Stimulated activated CD8-positive, alpha-beta memory T cell treated with anti-CD3 and anti-CD28 coated beads, Interleukin-4, amount 100 ng/mL, for 48 hours (primary cell): Measurements from ENCODE around the gene IGFBP3.

Experiments used
- DNase-seq: peaks from one replicate; pipeline ENCODE4 v3.0.0-alpha.2; 2020

The IGFBP3 gene

DNA sequence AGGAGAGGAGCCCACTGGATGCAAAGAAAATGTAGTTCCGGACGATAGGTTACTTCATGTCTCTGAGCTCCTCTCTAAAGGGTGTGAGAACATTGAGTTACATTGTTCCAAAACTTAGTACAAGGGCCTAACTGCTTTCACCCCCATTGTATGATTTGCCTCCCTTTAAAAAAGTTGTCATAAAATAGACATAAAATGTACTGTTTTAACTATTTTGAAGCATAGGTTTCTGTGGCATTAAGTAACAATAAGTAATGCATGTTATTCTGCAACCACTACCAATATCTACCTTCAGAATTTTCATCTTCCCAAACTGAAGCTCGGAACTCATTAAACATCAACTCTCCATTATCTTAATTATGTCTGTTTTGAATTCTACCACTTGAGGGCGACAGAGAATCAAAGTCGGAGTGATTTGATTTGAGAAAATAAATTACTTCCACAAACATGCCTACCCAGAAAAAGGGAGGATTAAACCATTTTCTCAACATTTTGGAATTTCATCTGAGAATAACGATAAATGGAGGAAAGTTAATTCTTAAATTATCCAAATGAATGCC, 30.1 kb downstream of the IGFBP3 start:
- no peak for DNase-seq

DNA sequence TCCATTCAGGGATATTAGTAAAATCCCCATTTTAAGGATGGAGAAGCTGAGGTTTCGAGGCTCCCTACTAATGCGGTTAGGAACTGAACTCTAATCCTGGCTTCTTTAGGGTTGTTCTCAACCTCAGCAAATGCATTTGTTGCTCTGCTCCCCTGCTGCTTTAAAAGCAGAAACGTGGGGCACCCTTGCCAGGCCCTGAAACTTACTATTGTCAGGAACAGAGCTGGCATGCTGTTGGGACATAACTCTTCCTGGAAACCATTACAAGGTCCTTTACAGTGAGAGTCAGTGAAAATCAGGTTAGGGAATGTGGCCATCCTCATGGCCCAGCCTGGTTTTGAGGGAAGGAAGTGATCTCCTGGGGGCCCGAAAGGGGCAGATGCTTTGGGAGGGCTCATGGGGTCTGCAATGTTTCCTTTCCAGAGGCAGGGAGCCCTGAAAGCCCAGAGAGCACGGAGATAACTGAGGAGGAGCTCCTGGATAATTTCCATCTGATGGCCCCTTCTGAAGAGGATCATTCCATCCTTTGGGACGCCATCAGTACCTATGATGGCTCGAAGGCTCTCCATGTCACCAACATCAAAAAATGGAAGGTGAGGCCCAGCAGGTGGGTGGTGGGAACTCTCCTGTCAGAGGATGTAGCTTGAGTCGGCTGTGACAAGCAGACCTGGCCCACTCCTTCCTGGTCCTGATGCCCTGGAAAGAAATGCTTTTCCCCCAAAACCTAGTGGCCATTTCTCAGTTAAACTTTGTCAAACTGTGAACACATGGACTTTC, 30.8 kb downstream of the IGFBP3 start:
- DNase-seq, result no peak

DNA sequence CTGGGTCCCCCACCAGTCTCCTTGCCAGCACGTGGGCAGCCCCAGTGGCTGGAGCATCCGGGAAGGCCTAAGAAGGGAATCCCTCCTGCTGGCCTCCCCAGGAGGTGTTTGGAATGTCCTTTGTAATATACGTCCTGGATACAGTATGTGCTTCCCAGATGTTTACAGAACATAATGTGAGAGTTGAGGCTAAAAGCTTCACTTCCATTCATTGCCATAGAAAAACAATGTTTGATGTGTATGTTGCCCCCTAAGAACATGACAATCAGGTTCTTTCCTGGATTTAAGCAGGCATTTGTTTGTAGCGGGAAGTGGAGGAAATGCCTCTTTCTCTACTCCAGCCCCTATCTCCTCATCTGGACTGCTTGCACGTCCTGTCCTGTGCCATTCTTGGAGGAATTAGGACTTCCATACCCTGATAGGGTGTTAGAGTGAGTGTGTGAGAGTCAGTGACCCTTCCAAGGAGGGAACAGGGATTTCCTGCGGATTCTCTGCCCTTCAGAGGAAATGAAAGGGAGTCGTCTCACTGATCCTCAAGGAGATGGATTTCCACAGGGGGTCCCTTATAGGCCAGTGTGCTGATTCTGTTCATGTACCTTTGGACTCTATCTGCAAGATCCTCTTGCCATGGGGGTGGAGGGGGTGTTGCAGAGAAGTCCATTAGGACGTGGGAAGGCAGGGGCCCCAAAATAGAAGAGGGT, 31.6 kb downstream of the IGFBP3 start:
- no peak for DNase-seq

GRCh38 chr7:45888993-45889366, 32.1 kb downstream of the IGFBP3 start:
- no peak for DNase-seq

- DNase-seq, result no peak
Observed at GRCh38 chr7:45888185-45888992, 32.7 kb downstream of the IGFBP3 start, which contains the start of gene IGFBP1. IGFBP1 (plus strand) TSS chr7:45888488; CDS start chr7:45888653, 165 bp downstream.

DNA sequence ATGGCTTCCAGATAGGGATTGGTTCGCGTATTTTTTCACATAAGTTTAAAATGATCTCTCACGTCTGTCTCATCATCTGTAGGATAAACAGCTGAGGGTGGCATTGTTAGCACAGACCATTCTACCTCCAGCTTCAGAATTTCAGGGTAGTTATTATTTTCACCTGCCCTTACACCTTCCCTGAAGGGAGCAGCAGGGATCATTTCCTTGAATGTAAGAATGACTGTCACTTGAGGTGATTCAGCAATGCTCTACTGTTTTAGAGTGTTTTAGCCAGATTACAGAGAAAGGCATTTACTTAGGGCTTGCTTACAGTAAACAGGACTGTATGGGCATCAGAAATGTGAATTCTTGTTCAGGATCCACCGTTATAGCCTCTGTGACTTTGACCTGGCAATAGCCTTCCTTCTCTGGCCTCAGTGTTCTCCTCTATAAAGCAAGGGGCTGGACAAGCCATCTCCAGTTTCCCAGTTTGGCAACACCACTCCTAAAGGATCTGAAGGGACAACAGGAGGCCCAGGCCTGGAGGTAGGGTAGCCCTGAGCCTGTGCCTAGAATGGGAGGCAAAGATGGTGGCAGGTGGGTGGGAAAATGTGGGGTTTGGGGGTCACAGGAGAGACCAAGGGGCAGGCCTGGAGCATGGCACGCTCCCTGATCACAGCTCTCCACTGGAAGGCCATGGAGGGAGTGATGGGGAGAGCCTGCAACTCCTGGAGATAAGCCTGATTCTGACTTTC, 34.0 kb downstream of the IGFBP3 start:
- DNase-seq, result no peak

DNA sequence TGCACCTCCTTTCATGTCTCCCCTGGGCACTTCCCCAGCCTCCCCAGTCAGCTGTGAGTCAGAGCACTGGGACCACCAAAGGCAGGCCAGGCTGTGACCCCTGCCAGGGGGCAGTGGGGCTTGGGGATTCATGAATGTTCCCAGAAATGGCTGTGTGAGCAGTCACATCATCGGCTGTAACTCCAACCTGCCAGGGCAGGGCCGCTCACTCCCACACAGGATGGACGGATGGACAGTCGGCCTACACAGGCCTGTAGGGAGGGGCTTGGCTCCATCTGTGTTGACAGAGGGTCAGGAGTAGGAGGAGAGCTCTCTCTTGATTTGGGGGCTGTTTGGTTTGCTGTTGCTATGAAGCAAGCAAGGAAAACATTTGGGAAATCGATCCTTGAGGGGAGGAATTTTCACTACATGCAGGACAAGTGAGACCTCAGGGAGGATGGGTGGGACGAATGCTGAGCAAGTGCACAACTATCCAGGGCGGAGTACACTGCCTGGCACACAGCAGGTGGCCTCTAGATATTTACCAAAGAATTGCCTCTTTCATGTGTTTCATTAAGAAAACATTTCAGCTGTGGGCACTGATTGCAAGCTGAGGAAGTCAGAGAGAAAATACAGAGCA, 35.7 kb downstream of the IGFBP3 start:
- no peak for DNase-seq

DNA sequence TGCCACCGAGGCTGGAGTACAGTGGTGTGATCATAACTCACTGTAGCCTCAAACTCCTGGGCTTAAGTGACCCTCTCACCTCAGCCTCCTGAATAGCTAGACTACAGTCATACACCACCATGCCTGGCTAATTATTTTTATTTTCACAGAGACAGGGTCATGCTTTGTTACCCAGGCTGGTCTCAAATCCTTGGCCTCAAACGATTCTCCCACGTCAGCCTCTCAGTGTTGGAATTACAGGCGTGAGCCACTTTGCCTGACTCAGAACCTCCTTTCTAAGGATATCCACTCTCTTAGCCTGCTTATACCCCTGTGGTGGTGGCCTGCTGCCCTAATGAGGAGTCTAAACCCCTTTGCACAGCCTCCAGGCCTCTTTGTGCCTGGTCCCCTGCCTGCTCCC, 36.9 kb downstream of the IGFBP3 start:
- DNase-seq, result no peak

DNA sequence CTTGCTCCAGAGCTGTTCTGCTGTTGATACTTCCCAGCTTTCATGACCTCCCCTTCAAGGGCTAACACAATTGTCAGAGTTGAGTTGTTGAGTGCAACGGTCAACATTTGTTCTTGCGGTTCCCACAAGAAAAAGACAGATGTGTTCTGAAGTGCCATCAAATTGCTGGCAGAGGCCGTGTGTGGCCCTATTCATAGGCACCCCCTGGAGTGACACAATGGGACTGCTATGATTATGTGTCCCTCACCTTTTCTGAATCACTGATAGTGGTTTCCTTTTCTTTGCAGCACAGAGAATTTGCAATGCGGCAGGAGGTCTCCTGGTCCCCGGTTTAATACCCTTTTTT, 38.6 kb downstream of the IGFBP3 start:
- DNase-seq, result no peak

- DNase-seq, result no peak
Observed at GRCh38 chr7:45881759-45882464, 39.2 kb downstream of the IGFBP3 start.

DNA sequence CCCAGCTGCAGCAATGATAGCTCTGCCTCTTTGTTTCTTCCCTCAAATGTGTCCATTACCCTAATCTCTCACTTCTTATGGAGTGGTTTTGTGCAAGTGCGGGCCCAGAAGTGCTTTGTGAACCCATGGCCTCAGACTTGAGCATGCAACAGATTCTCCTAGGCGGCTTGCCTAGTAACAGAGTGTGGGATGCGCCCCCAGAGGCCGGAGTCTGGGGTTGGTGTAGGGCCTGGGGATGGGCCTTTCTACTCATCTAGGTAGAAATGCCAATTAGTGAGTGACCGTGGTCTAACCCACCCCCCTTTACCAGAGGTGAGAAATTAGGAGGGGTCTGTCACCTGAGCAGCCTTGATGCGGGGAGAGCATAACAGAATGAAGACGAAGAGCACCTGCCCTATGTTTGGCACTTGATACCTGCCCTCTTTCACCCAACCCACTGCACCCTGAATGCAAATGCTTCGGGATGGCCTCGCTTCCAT, 39.8 kb downstream of the IGFBP3 start:
- DNase-seq, result no peak

DNA sequence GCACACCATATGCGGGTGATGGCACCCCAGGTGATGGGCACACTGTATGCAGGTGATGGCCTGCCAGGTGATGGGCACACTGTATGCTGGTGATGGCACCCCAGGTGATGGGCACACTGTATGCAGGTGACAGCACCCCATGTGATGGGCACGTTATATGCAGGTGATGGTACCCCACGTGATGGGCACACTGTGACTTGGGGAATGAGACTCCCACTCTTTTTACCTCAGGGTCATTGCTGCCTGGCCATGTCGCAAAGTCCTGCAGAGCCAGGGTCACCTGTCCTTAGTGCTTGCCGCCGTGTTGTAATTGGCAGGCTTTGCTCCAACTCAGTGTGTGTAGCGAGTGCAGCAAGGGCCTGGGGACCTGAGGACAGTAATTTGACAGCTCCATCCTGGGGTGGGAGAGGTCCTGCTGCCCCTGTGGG, 40.6 kb downstream of the IGFBP3 start:
- DNase-seq, result no peak

- no peak for DNase-seq
Observed at GRCh38 chr7:45878457-45879144, 42.5 kb downstream of the IGFBP3 start.

- no peak for DNase-seq
Observed at GRCh38 chr7:45876519-45876918, 44.6 kb downstream of the IGFBP3 start.

DNA sequence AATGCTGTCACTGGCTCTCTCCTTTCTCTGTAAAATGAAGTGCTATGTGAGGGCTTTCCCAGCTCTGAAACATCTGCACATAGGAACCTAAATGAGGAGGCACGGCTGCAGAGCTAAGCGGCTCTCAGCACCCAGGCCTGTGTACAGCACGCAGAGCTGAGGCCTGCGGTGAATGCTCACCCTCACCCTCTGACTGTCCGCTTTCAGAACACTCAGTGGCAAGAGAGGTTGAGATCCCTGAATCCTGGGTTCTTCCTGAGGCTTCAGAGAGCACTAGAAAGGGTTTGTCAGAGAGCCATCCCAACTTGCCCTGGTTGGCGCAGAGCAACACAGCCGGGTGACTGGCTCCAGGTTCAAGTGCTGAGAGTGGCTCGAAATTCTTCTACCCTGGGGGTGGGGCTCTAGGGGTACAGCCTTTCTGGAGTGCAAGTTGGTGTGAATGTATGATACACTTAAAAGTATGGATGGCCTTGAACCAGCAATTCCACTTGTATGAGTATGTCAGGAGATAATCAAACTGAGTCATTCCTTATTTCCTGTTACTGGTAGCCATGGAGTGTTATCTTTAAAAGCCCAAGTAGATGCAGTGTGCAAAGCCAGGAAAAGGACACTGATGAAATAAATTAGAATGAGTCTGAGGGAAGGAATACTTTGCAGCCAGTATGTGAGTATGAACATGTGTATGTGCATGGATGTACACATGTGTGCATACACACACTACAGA, 46.5 kb downstream of the IGFBP3 start:
- no peak for DNase-seq

GRCh38 chr7:45873355-45873754, 47.7 kb downstream of the IGFBP3 start:
- no peak for DNase-seq

DNA sequence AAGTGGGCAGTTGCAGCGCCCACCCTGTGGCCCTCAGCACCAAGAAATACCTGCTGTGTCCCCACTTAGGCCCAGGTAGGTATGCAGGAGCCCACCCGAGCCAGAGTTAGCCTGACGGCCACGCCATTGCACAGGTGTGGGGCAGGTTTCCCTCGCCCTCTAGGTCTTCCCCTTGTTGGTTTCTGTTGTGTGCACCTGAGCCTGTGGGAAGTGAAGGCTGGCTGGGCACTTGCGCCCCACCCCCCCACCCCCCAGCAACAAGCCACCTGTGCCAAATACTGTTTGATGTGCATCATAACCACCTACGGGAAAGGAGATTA, 48.1 kb downstream of the IGFBP3 start, which contains the start of gene CCDC201:
CCDC201 (minus strand) TSS at position 48 of the 320 bp plus-strand sequence. CDS start 75 bp downstream, outside the sequence.
- no peak for DNase-seq

DNA sequence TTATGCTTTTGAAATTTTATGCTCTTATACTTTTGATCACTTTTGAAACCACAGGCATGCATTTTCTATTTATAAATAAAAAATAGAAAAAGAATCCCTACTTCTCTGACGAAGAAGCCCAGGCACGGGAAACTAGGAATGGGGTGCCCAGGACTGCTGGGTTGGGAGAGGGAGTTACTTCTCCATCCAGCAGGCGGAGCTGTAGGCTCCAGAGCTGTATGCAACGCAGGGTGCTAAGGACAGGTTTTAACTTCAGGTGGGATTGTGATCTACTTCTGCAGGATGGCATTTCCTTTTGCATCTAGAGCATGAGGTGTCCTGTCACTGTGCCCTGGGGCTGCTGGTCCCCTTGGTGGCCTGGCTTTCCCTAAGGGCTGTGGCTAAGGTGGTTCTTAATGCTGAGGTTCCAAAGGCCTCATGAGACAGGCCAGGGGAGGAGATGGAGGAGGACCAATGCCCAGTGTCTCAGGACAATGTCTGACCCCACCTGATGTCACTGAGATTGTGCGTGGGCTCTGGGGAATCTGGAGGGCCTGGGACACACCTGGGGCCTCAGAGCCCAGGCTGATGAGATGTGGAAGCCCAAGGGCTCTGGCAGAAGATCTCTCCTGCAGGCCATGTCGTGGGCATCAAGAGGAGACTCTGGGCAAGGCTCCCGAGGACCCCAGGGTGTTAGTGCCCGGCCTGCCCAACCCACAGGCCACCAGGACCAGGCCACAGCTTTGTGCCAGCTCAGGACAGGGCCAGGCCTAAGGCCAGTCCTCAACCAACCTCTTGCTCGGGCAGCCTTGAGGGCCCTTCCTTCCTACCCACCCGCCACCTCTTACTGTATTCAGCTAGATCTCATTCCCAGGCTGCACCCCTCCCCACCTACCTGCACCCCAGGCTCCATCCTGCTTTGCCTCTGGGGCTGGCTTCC, 48.7 kb downstream of the IGFBP3 start:
- DNase-seq, result no peak

- no peak for DNase-seq
Observed at GRCh38 chr7:45869426-45869825, 51.6 kb downstream of the IGFBP3 start.
